HK-2 (cell line): ENCODE results near the gene AP3D1.

Source experiments
- DNase-seq: peaks from one replicate; pipeline ENCODE4 v3.0.0-alpha.2; 2018; ENCODE audit not compliant: unreplicated experiment

The AP3D1 gene

GRCh38 chr19:2061495-2062388 lies 89.6 kb downstream of the AP3D1 start:
- DNase-seq, result peak; percentile 98

GRCh38 chr19:2060884-2061494 lies 90.4 kb downstream of the AP3D1 start:
- peak; percentile 84 for DNase-seq

DNA sequence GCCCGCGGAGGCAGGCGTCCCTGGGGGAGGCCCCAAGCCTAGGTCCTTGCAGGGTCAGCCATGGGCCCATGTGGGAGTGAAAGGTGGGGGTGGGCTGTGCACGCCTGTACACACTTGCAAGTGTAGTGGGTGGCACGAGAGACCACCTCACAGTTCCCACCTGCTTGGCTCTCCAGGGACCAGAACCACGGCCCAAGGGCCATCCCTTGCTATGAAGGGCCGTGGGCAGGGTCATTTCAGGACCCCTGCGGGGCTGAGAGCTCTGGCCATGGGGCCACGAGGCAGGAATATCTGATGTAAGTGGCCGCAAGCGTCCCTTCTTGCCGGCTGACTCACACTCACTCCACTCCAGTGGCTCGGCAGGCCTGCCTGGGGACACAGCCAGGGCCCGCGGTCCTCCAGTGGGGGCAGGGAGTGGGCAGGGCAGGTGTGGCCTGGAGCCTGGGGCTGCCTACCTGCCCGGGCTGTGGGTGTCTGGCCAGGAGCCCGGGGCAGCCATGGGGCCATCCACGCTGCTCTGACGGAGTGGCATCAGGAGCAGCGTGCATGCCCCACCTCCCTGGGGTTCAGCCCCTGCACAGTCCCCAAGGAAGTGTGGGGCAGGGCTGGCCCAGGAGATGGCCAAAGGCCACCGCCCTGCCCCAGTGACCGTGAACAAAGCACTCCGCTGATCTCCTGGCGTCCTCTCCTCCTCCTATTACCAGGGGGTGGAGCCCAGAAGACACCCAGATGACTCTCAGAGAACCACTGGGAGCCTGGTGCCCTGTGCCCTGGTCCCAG lies 91.8 kb downstream of the AP3D1 start:
- peak; percentile 91 for DNase-seq

DNA sequence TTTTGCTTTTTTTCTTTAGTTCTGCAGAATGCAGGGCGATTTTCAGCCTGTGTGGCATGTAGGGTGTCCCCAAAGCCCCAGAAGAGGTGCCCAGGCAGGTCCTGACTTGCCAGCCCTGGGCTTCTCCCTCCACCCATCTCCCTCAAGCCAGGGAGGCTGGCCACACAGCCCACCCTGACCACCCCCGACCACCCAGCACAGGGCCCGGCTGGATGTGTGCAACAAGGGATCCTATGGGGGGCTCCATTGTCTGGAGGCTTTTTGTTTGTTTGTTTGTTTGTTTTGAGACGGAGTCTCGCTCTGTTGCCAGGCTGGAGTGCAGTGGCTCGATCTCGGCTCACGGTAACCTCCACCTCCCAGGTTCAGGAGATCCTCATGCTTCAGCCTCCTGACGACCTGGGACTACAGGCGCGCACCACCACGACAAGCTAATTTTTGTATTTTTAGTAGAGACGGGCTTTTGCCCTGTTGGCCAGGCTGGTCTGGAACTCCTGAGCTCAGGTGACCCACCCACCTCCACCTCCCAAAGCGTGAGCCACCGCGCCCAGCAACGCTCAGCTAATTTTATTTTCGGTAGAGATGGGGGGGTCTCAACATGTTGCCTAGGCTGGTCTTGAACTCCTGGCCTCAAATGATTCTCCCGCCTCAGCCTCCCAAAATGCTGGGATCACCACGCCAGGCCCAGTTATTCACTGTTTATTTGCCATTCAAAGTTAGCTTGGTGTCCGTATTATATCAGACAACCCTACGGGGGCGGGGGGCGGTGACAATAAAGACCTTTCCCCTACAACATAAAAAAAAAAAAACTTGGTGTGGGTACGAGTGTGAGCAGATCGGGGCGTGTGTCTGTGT lies 92.6 kb downstream of the AP3D1 start:
- no peak for DNase-seq

- DNase-seq, result no peak
Observed at GRCh38 chr19:2057484-2058469, 93.6 kb downstream of the AP3D1 start.

DNA sequence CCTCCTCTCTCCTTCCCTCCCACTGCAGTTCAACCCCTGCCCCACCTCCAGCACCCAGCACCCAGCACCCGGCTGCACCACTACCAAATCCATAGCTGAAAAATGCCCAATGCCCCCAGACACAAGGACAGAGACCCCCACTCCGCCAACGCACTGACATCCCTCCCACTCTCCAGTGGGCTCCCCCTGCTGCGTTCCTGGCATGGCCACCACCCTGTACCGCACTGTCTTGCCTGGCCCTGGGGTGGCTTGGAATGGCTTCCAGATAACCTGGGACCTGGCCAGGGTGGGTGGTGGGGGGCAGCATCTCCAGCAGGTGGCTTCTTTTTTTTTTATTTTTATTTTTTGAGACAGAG lies 94.6 kb downstream of the AP3D1 start:
- DNase-seq, result no peak

DNA sequence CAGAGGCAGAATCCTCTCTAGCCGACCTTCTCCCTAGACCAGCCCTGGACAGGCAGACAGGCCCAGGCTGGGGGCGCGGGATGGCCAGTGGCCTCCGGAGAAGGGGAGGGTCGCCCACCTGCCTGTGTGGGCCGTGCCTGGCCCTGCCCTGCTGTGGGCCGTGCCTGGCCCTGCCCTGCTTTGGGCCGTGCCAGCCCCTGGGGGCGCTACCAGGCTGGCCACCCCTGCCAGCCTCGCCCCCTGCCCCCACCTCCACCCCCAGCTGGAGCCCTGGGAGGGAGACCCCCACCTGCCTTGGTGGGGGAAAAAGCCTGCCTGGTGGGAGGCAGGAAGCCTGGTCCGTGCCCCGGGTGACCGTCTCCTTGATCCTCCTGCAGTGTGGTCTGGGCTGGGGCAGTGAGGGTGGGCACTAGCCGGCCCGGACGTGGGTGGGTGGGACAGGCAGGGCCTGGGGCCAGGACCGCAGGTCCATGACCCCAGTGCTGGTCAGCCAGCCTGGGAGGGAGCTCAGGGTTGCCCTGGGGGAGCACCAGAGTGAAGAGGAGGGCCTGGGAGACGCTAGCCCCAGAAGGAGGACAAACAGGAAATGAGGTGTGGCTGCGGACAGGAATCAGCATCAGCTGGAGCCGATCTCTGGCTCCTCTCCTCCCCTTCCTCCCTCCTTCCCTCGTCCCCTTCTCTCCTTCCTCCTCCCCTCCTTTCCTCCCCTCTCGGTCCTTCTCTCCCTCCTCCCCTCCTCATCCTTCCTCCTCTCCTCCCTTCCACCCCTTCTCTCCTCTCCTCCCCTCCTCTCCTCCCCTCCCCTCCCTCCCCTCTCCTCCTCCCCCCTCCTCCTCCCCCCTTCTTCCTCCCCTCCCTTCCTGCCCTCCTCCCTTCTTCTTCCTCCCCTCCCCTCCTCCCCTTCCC lies 95.2 kb downstream of the AP3D1 start:
- peak; percentile 59 for DNase-seq

DNA sequence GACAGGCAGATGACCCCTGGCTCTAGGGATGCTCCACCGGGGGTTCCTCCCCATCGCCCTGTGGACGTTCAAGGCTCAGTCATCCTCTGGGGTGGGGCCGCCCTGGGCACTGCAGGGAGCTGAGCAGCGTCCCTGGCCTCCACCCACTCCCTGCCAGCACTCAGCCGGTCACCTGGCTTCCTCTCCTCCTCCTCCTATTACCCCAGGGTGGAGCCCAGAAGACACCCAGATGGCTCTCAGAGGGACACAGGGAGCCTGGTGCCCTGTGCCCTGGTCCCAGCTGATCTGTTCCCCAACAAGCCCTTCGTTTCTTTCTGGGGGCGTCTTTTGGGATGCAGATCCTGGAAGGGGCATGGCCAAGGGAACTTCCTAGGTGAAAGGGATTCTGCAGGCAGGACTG lies 96.6 kb downstream of the AP3D1 start:
- no peak for DNase-seq

DNA sequence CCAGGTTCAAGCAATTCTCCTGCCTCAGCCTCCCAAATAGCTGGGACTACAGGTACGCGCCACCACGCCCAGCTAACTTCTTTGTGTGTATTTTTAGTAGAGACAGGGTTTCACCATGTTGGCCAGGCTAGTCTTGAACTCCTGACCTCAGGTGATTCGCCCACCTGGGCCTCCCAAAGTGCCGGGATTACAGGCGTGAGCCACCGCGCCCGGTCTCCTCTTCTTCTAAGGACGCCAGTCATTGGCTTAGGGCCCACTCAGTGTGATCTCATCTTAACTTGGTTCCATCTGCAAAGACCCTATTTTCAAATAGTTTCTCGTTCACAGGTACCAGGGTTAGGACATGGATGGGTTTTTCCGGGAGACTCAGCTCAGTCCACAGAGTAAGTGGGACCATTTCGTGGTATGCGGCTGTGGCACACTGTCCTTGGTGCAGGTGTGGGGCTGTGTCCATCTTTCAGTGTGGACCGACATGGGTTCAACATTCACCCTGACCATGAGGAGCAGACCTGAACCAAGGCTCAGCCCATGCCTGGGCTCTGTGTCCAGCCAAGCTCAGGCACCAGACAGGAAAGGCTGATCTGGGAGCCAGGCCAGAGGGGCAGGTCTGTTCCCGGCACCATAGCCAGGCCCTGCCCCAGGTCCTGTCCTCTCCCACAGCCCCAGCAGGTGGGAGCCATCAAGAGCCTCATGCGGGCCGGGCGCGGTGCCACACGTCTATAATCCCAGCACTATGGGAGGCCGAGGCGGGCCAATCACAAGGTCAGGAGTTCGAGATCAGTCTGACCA lies 97.6 kb downstream of the AP3D1 start:
- DNase-seq, result no peak

DNA sequence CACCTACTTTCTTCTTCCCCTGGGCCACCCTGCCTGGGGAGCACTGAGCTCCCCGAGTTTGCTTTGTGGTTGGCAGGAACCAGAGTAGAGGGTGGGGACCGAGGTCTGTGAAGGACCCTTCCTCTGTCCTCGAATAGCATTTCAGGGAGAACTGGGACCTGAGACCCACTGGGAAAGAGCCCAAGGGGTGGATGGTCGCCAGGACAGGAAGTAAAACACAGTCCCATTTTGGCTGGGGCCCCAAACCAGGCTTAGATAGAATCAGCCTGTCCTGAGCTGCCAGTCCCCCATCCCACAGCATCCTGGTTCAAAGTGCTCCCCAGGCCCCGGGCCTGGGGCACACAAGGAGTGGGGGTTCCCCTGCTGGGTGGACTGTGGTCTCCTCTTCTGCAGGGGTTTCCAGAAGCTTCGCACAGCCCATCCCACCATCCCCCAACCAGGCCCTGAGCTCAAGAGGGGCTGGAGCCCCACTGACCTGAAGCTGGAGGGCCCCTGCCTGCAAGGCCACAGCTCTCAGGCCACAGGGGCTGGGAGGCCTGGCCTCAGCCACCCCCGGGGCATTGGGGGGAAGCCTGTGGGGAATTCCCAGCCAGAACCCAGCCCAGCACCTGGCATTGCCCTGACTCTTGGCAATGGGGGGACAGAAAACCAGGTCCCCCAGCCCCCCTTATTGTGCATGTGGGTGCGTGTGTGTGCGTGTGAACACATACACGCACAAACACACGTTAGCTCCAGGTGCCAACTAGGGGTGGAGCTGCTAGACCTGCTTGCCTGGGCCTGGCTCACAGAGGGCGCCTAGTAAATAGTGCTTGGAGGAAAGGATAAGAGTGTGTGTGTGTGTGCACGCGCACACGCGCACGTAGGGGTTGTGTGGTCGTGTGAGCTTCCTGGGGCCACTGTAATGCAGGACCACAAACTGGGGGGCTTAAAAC lies 99.3 kb downstream of the AP3D1 start:
- DNase-seq, result no peak

DNA sequence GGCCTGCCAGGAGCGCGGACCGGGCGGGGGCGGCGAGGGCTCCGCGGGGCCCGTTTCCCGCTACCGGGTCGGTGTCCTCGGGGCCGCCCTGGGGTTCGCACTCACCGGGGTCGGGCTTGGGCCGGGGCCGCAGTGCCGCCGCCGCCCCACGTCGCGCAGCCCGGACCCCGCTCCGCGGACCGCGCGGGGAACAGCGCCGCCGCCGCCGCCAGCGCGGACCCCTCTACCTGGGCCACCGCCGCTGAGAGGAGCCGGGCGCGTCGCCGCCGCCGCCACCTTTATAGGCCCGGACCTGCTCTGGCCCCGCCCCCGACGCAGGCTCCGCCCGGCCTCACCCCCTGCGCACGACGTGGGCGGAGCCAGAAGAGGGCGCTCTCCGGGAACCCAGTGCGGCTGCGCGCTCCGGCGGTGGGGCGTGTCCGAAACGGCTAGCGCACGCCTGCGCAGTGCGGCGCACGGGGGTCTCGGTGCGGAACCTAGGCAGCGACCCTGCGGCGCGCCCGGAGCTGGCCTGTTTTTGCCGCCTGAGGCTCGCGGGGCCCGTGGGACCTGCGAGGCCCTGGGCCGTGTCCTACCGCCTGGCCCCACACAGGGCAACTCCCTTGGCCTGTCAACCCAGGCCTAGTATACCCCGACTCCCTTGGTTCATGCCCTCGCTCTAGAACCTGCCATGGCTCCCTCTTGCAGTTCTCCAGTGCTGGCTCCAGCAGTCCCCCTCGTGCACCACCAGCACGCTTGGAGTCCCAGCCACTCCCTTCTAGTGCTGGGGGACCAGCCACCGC lies 100.2 kb downstream of the AP3D1 start, which contains the start of gene MKNK2:
TSS of gene MKNK2 (minus strand) at position 254 of the 782 bp plus-strand sequence. CDS start 393 bp downstream, outside the sequence.
- DNase-seq, result peak; percentile 97
